Glutamatergic neuron (in vitro differentiated cells): ENCODE measurements around the gene IQCC. TPM values are rescaled to one million over a fixed set of nuclear protein-coding genes. Genes with fewer than 3 reads are reported as not detected.
A peak's percentile ranks its signal among the peaks of the same experiment; 100 is the strongest.

ENCODE experiments used
- DNase-seq: peaks from one replicate; pipeline ENCODE4 v3.0.0; 2022
- H3K27ac Mint-ChIP-seq: one replicate; pipeline ENCODE4 v1.8.0; 2020; ENCODE audit warnings: mild to moderate bottlenecking, mixed read lengths, inconsistent platforms; ENCODE audit not compliant: unreplicated experiment
- H3K27me3 Mint-ChIP-seq: one replicate; pipeline ENCODE4 v1.8.0; 2020; ENCODE audit warnings: mild to moderate bottlenecking, moderate library complexity, mixed read lengths, inconsistent platforms; ENCODE audit not compliant: unreplicated experiment
- H3K36me3 Mint-ChIP-seq: one replicate; pipeline ENCODE4 v1.8.0; 2020; ENCODE audit warnings: mild to moderate bottlenecking, mixed read lengths, inconsistent platforms; ENCODE audit not compliant: unreplicated experiment
- H3K4me1 Mint-ChIP-seq: one replicate; pipeline ENCODE4 v1.8.0; 2020; ENCODE audit warnings: mild to moderate bottlenecking, low read depth, mixed read lengths, inconsistent platforms; ENCODE audit not compliant: unreplicated experiment
- H3K4me3 Mint-ChIP-seq: one replicate; pipeline ENCODE4 v1.8.0; 2020; ENCODE audit warnings: mild to moderate bottlenecking, mixed read lengths, inconsistent platforms; ENCODE audit not compliant: unreplicated experiment
- H3K9me3 Mint-ChIP-seq: one replicate; pipeline ENCODE4 v1.8.0; 2020; ENCODE audit warnings: mild to moderate bottlenecking, moderate library complexity, mixed read lengths, inconsistent platforms; ENCODE audit not compliant: unreplicated experiment
- total RNA-seq: library from RNA; stranded (reverse); fragmentation: NEBNext Ultra II Directional; extraction: Animal tissue kit (Norgen Biotek cat#: 25700); gene quantifications from one replicate; pipeline ENCODE4 v1.2.1, GENCODE V29; 2021; ENCODE audit not compliant: unreplicated experiment
- TF ChIP-seq, protein P1 (sequence below): fragments of 200-600 bp; sonication (generic); IDR thresholded peaks from one replicate; pipeline ENCODE4 v1.5.0; 2021; ENCODE audit not compliant: partially characterized antibody, unreplicated experiment

Gene IQCC
- total RNA-seq, 1 donor from 2014 or later = 2.7 TPM

DNA sequence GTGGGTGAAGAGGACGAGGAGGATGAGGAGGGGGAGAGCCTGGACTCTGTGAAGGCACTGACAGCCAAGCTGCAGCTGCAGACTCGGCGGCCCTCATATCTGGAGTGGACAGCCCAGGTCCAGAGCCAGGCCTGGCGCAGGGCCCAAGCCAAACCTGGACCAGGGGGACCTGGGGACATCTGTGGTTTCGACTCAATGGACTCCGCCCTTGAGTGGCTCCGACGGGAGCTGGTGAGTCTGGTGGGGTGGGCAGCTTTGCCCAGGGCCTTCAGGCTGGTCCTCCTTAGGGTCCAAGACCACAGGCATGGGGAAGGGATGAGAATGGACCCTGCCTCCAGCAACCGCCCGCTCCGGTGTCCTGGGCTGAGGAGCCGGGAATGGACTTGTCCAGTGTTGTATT lies 42.0 kb downstream of the IQCC start:
- peaks cover 27% of the 10 kb centered on the region for H3K4me1 Mint-ChIP-seq
- no peaks in the 10 kb centered on the region for H3K36me3 Mint-ChIP-seq
- no peak overlapping the region for H3K27ac Mint-ChIP-seq
- H3K4me3 Mint-ChIP-seq = no peak overlapping the region
- peaks cover 14% of the 10 kb centered on the region for H3K27me3 Mint-ChIP-seq
- no peak for DNase-seq
- TF ChIP-seq, protein P1, sequence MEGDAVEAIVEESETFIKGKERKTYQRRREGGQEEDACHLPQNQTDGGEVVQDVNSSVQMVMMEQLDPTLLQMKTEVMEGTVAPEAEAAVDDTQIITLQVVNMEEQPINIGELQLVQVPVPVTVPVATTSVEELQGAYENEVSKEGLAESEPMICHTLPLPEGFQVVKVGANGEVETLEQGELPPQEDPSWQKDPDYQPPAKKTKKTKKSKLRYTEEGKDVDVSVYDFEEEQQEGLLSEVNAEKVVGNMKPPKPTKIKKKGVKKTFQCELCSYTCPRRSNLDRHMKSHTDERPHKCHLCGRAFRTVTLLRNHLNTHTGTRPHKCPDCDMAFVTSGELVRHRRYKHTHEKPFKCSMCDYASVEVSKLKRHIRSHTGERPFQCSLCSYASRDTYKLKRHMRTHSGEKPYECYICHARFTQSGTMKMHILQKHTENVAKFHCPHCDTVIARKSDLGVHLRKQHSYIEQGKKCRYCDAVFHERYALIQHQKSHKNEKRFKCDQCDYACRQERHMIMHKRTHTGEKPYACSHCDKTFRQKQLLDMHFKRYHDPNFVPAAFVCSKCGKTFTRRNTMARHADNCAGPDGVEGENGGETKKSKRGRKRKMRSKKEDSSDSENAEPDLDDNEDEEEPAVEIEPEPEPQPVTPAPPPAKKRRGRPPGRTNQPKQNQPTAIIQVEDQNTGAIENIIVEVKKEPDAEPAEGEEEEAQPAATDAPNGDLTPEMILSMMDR = no peak
- peaks cover 11% of the 10 kb centered on the region for H3K9me3 Mint-ChIP-seq

DNA sequence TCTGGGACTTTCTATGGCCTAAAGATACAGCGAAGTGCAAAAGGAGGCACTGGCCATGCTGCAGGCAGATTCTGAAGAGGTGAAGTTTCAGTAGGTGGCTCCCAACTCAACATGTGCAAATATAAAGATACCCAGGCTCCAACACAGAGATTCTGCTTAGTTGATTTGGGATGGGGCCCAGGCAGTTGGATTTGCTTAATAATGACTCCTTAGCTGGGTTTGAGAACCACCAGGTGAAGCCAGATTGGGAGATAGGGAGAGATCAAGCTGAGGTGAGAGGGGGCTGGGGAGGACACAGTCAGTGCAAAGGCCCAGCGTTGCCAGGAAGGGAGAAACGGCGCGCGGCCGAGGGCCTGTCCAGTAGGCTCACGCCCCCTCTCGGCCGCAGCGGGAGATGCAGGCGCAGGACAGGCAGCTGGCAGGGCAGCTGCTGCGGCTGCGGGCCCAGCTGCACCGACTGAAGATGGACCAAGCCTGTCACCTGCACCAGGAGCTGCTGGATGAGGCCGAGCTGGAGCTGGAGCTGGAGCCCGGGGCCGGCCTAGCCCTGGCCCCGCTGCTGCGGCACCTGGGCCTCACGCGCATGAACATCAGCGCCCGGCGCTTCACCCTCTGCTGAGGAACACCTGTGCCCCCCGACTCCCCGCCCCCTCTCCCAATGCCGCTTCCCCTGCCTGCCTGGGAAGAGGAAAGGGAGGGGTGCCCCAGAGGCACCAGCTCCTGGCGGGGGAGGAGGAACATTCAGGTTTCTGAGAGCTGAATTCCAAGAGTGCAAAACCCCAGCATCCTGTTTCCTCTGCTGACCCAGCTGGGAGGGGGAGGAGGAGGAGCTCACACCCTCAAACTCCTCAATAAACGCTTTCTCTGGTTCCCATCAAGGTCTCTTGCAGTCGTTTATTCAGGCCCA lies 42.8 kb downstream of the IQCC start:
- TF ChIP-seq, protein P1 = peak; percentile 97
- Mint-ChIP-seq H3K9me3 (peaks cover 11% of the 10 kb centered on the region), H3K4me3 (peak overlapping the region; percentile 71), H3K36me3 (no peaks in the 10 kb centered on the region), H3K27ac (peak overlapping the region; percentile 92), H3K4me1 (peaks cover 27% of the 10 kb centered on the region), H3K27me3 (peaks cover 14% of the 10 kb centered on the region)
- peak; percentile 90 for DNase-seq

DNA sequence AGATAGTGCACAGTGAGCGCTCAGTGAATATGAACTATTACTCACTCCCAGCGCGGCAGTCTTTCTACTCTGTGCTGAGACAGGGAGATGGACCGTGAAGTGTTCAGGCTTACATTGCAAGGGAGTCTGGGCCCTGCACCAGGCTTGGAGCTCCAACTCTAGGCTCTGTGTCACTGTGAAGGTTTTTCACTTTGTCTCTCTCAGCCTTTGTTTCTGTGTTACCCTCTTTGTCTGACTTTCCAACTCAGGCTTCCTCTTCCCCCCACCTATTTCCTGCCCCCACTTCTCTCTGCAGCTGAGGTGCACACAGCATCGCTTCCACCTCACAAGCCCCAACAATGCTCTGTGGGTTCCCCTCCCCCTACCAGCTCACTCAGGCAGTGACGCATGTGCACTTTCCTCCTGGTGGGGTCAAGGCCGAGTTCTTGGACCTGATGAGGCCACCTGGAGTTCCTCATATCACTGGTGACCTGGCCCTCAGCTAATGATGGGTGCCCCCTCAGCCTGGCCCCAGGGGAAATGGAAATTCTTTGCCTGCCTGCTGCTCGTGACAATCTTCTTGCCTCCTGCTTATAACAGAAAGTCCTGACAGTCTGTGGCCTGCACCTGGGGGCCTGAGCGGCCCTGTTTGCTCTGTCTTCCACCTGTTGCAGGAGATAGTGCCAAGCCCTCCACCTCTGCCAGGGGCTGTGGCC lies 44.5 kb downstream of the IQCC start:
- Mint-ChIP-seq H3K36me3 (no peaks in the 10 kb centered on the region), H3K27ac (peak overlapping the region; percentile 36), H3K9me3 (peaks cover 11% of the 10 kb centered on the region), H3K4me3 (peak overlapping the region; percentile 61), H3K27me3 (peaks cover 14% of the 10 kb centered on the region), H3K4me1 (peaks cover 27% of the 10 kb centered on the region)
- no peak for DNase-seq
- TF ChIP-seq, protein P1 = no peak

DNA sequence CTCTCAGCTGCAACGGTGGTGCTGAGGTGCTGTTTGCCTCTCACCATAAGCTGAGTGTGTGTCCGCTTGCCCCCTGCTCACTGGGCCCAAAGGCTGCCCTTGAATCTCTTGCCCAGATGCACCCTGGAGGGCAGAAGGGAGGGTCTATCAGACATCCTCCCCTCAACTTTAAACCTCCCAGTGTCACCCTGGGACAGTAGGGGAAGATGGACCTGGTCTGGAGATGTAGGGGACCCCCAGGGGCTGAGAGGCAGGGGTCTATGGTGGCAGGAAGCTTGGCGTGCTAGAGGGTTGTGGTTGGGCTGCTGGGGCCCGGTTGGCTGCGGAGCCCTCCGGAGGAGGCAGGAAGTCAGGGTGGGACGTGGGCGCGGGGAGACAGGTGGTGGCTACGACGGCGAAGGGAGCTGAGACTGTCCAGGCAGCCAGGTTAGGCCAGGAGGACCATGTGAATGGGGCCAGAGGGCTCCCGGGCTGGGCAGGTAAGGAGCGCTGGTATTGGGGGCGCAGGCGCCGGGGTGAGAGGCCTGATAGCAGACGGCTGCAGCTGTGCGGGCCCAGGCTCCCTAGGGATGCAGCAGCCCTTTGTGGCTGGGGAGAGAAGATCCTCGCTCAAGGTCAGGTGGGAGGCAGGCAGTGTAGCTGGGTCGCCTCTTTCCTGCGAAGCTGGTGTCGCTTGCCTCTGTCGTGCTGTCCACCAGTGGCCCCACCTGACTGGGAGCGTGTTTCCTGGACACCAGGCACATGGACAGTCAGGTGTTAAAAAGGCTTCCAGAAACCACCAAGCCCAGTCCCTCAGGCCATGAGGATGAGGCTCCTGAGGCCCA lies 45.6 kb downstream of the IQCC start, which contains the start of gene LCK:
TSS of gene LCK (plus strand) at position 373 of the 824 bp plus-strand sequence. CDS start 23,065 bp downstream, outside the sequence.
- peaks cover 11% of the 10 kb centered on the region for H3K9me3 Mint-ChIP-seq
- DNase-seq = peak; percentile 26
- TF ChIP-seq, protein P1 = no peak
- H3K36me3 Mint-ChIP-seq = no peaks in the 10 kb centered on the region
- peaks cover 14% of the 10 kb centered on the region for H3K27me3 Mint-ChIP-seq
- no peak within 1 kb of the TSS for H3K27ac Mint-ChIP-seq
- H3K4me3 Mint-ChIP-seq = peak within 1 kb of the TSS; percentile 61
- peaks cover 27% of the 10 kb centered on the region for H3K4me1 Mint-ChIP-seq
